ENCODE results near the gene TMEM51.

- TF ChIP-seq NFE2L2 (IDR thresholded peaks at IDR 0.05; ENCODE audit: low read length) (no peak), ELF4 (CRISPR knock-in tag; IDR thresholded peaks at IDR 0.05; ENCODE audit: borderline replicate concordance) (no peak), CTCF (CRISPR knock-in tag; IDR thresholded peaks at IDR 0.05) (no peak), USF2 (IDR thresholded peaks at IDR 0.05; ENCODE audit: low read depth, low read length) (no peak), USF2 (CRISPR knock-in tag; IDR thresholded peaks at IDR 0.05; ENCODE audit: borderline replicate concordance) (no peak)
Measured at GRCh38 chr1:15196069-15196468, 42.5 kb downstream of the TMEM51 start.
